IMR-90 (cell line): ENCODE results near the gene PYGB. TPM values are rescaled to one million over a fixed set of nuclear protein-coding genes. Genes with fewer than 3 reads are reported as not detected.

Experiments used
- ATAC-seq: fragments of 200-7000 bp; cut with Tn5 transposase; 2 replicates; pipeline ENCODE4 v1.9.1; 2020; ENCODE audit warnings: low read depth, mild to moderate bottlenecking, moderate library complexity
- BruUV-seq: library from RNA; stranded (reverse); fragments of 400-500 nt; replicated peaks from 2 replicates; lab custom pipeline; 2021; lab: Mats Ljungman, UMichigan
- CTCF ChIA-PET: fragments of 300-600 bp; formaldehyde crosslinking; extraction: SDS; loops from one replicate; lab custom pipeline; 2021; ENCODE audit warnings: antibody characterized with exemption; lab: Yijun Ruan, JAX
- POLR2A ChIA-PET: fragments of 300-600 bp; sonication (Branson Sonifier 250); formaldehyde crosslinking; loops from one replicate; lab custom pipeline; 2022; ENCODE audit warnings: antibody characterized with exemption; ENCODE audit not compliant: unreplicated experiment; lab: Charles Lee
- DNase-seq: peaks from one replicate; pipeline ENCODE4 v3.0.0; 2013
- H2AFZ ChIP-seq: replicated peaks from 2 replicates; pipeline ENCODE3; 2013; ENCODE audit warnings: low read length, mild to moderate bottlenecking; ENCODE audit not compliant: poor library complexity
- H2AK5ac ChIP-seq: 2 replicates; pipeline ENCODE4 v1.6.1; 2013; ENCODE audit warnings: low read depth, low read length, inconsistent platforms
- H2AK9ac ChIP-seq: replicated peaks from 2 replicates; pipeline ENCODE3; 2013; ENCODE audit warnings: mild to moderate bottlenecking, low read depth, low read length, moderate library complexity; ENCODE audit not compliant: poor library complexity
- H2BK120ac ChIP-seq: 2 replicates; pipeline ENCODE4 v1.6.1; 2013; ENCODE audit warnings: low read depth, low read length, inconsistent platforms
- H2BK15ac ChIP-seq: 3 replicates; pipeline ENCODE4 v1.6.1; 2013; ENCODE audit warnings: low read depth, low read length, inconsistent platforms
- H2BK20ac ChIP-seq: 2 replicates; pipeline ENCODE4 v1.6.1; 2013; ENCODE audit warnings: low read depth, mild to moderate bottlenecking, inconsistent platforms, low read length, moderate library complexity
- H2BK5ac ChIP-seq: 2 replicates; pipeline ENCODE4 v1.6.1; 2013; ENCODE audit warnings: mild to moderate bottlenecking, low read depth, low read length, inconsistent platforms; ENCODE audit not compliant: poor library complexity, severe bottlenecking
- H3K14ac ChIP-seq: replicated peaks from 2 replicates; pipeline ENCODE4 v1.6.1; 2013; ENCODE audit warnings: low read depth, low read length, inconsistent platforms
- H3K18ac ChIP-seq: 2 replicates; pipeline ENCODE4 v1.6.1; 2013; ENCODE audit warnings: low read depth, low read length, control low read depth
- H3K23ac ChIP-seq: 2 replicates; pipeline ENCODE4 v1.6.1; 2013; ENCODE audit warnings: low read depth, low read length, inconsistent platforms
- H3K27ac ChIP-seq: 2 replicates; pipeline ENCODE4 v1.5.1; 2013; ENCODE audit warnings: mild to moderate bottlenecking, control low read depth, low read length; ENCODE audit not compliant: insufficient read depth
- H3K27me3 ChIP-seq: 2 replicates; pipeline ENCODE4 v1.6.1; 2013; ENCODE audit warnings: low read length; ENCODE audit not compliant: control insufficient read depth, insufficient read depth
- H3K36me3 ChIP-seq: 2 replicates; pipeline ENCODE4 v1.6.1; 2013; ENCODE audit warnings: low read length, mixed read lengths; ENCODE audit not compliant: control insufficient read depth, insufficient read depth
- H3K4ac ChIP-seq: 2 replicates; pipeline ENCODE4 v1.6.1; 2013; ENCODE audit warnings: low read depth, low read length, inconsistent platforms
- H3K4me1 ChIP-seq: 2 replicates; pipeline ENCODE4 v1.6.1; 2013; ENCODE audit warnings: low read length, mixed read lengths; ENCODE audit not compliant: control insufficient read depth, insufficient read depth
- H3K4me2 ChIP-seq: 2 replicates; pipeline ENCODE4 v1.6.1; 2013; ENCODE audit warnings: low read depth, mild to moderate bottlenecking, control low read depth, low read length, moderate library complexity
- H3K4me3 ChIP-seq: 2 replicates; pipeline ENCODE4 v1.5.1; 2013; ENCODE audit warnings: low read depth, mild to moderate bottlenecking, control low read depth, low read length, moderate library complexity; ENCODE audit not compliant: insufficient read depth
- H3K56ac ChIP-seq: 2 replicates; pipeline ENCODE4 v1.6.1; 2013; ENCODE audit warnings: low read length, inconsistent platforms; ENCODE audit not compliant: insufficient read depth; ENCODE audit errors: extremely low read depth
- H3K79me1 ChIP-seq, 2 experiments: 2 replicates each; pipeline ENCODE4 v1.6.1; 2013; ENCODE audit warnings: low read length in 2 of 2, inconsistent platforms in 1 of 2, low read depth in 1 of 2
- H3K9ac ChIP-seq: 2 replicates; pipeline ENCODE4 v1.6.1; 2013; ENCODE audit warnings: low read depth, low read length, control low read depth
- H3K9me1 ChIP-seq: 2 replicates; pipeline ENCODE4 v1.6.1; 2013; ENCODE audit warnings: low read length, inconsistent platforms; ENCODE audit not compliant: insufficient read depth
- H3K9me3 ChIP-seq: 2 replicates; pipeline ENCODE4 v1.6.1; 2013; ENCODE audit warnings: low read length; ENCODE audit not compliant: control insufficient read depth, insufficient read depth
- H4K20me1 ChIP-seq: 2 replicates; pipeline ENCODE4 v1.6.1; 2013; ENCODE audit warnings: low read length, inconsistent platforms; ENCODE audit not compliant: insufficient read depth
- H4K5ac ChIP-seq: 2 replicates; pipeline ENCODE4 v1.6.1; 2013; ENCODE audit warnings: mild to moderate bottlenecking, low read depth, low read length, control low read depth
- H4K8ac ChIP-seq, 2 experiments: 2 replicates each; pipeline ENCODE4 v1.6.1; 2013; ENCODE audit warnings: low read depth in 2 of 2, low read length in 2 of 2, control low read depth in 1 of 2, inconsistent platforms in 1 of 2
- H4K91ac ChIP-seq: 2 replicates; pipeline ENCODE4 v1.6.1; 2013; ENCODE audit warnings: low read depth, low read length, inconsistent platforms; ENCODE audit not compliant: insufficient read depth
- BHLHE40 ChIP-seq: fragments of 150-350 bp; IDR thresholded peaks from 2 replicates; pipeline ENCODE4 v1.6.1; 2016; ENCODE audit warnings: mild to moderate bottlenecking, low read depth, low read length
- CEBPB ChIP-seq: IDR thresholded peaks from 2 replicates; pipeline ENCODE4 v1.6.1; 2012; ENCODE audit warnings: low read depth, low read length, improper control_type of control experiment
- CHD1 ChIP-seq: IDR thresholded peaks from 2 replicates; pipeline ENCODE4 v1.6.1; 2012; ENCODE audit warnings: low read depth, low read length, improper control_type of control experiment
- ELK1 ChIP-seq: fragments of 150-350 bp; IDR thresholded peaks from 2 replicates; pipeline ENCODE4 v1.6.1; 2016; ENCODE audit warnings: low read depth, mild to moderate bottlenecking, low read length, moderate library complexity, borderline replicate concordance
- FOS ChIP-seq: fragments of 150-350 bp; IDR thresholded peaks from 2 replicates; pipeline ENCODE4 v1.6.1; 2016; ENCODE audit warnings: low read depth, low read length
- MAFK ChIP-seq: IDR thresholded peaks from 2 replicates; pipeline ENCODE4 v1.6.1; 2012; ENCODE audit warnings: low read depth, low read length, improper control_type of control experiment
- MAZ ChIP-seq: IDR thresholded peaks from 2 replicates; pipeline ENCODE4 v1.6.1; 2012; ENCODE audit warnings: low read depth, mild to moderate bottlenecking, low read length, improper control_type of control experiment, moderate library complexity, borderline replicate concordance
- MXI1 ChIP-seq: IDR thresholded peaks from 2 replicates; pipeline ENCODE4 v1.6.1; 2012; ENCODE audit warnings: low read depth, mild to moderate bottlenecking, low read length, moderate library complexity, borderline replicate concordance
- NFE2L2 ChIP-seq: fragments of 150-350 bp; IDR thresholded peaks from 2 replicates; pipeline ENCODE4 v1.6.1; 2016; ENCODE audit warnings: low read depth, mild to moderate bottlenecking, low read length
- POLR2A ChIP-seq: IDR thresholded peaks from 2 replicates; pipeline ENCODE4 v1.6.1; 2012; ENCODE audit warnings: mild to moderate bottlenecking, low read depth, low read length
- RCOR1 ChIP-seq: IDR thresholded peaks from 2 replicates; pipeline ENCODE4 v1.6.1; 2012; ENCODE audit warnings: mild to moderate bottlenecking, low read length, improper control_type of control experiment; ENCODE audit not compliant: insufficient replicate concordance
- RFX5 ChIP-seq: IDR thresholded peaks from 2 replicates; pipeline ENCODE4 v1.8.0; 2012; ENCODE audit warnings: low read depth, mild to moderate bottlenecking, low read length, moderate library complexity
- SMC3 ChIP-seq: fragments of 150-350 bp; IDR thresholded peaks from 2 replicates; pipeline ENCODE4 v1.6.1; 2016; ENCODE audit warnings: low read depth, mild to moderate bottlenecking, antibody characterized with exemption, low read length, moderate library complexity
- WGBS, 2 experiments: methylation state at CpG; one replicate each; pipeline versions ENCODE4 v1.1.5 to v1.1.7; 2013; ENCODE audit warnings: missing lambda C conversion rate in 2 of 2; ENCODE audit not compliant: insufficient read length in 1 of 2; ENCODE audit errors: extremely low coverage in 2 of 2; 5-methylcytosine and 5-hydroxymethylcytosine counted together
- dilution Hi-C: fragments of 300-500 bp; cut with HindIII; formaldehyde crosslinking; loops from one replicate; pipeline ENCODE4 v1.14.3; 2018; ENCODE audit warnings: low sequenced_read_pairs; ENCODE audit not compliant: unreplicated experiment
- in situ Hi-C: fragments of 300-500 bp; cut with MboI; formaldehyde crosslinking; loops from 3 replicates; pipeline ENCODE4 v1.14.3; 2019; ENCODE audit warnings: low sequenced_read_pairs, inconsistent platforms, mixed read lengths
- intact Hi-C: fragments of 100-400 bp; cut with micrococcal nuclease; formaldehyde crosslinking; loops from 2 replicates; pipeline ENCODE4 v1.10.0; 2022
- polyA plus RNA-seq, 3 experiments: library from polyadenylated mRNA; depleted of rRNA; stranded (reverse); fragments of >200 nt; gene quantifications; 2 replicates each; pipeline ENCODE4 v1.2.3, GENCODE V29; 2012; ENCODE audit warnings: low replicate concordance in 1 of 3
- total RNA-seq: library from RNA; depleted of rRNA; stranded (reverse); fragments of >200 nt; gene quantifications from 2 replicates; pipeline ENCODE4 v1.2.3, GENCODE V29; 2012
- TF ChIP-seq, protein P1 (sequence below): fragments of 150-350 bp; IDR thresholded peaks from 2 replicates; pipeline ENCODE4 v1.6.1; 2017; ENCODE audit warnings: mild to moderate bottlenecking, antibody characterized with exemption, low read length, low read depth
- TF ChIP-seq, protein P2 (sequence below): conservative IDR thresholded peaks from 2 replicates; pipeline ENCODE4 v1.5.1; 2012; ENCODE audit warnings: mild to moderate bottlenecking, low read depth, low read length, improper control_type of control experiment

Gene PYGB
- total and polyA plus RNA-seq, 2 of the 4 experiments (the other 2 are of a cell fraction) = 72.4 to 83.1 TPM

DNA sequence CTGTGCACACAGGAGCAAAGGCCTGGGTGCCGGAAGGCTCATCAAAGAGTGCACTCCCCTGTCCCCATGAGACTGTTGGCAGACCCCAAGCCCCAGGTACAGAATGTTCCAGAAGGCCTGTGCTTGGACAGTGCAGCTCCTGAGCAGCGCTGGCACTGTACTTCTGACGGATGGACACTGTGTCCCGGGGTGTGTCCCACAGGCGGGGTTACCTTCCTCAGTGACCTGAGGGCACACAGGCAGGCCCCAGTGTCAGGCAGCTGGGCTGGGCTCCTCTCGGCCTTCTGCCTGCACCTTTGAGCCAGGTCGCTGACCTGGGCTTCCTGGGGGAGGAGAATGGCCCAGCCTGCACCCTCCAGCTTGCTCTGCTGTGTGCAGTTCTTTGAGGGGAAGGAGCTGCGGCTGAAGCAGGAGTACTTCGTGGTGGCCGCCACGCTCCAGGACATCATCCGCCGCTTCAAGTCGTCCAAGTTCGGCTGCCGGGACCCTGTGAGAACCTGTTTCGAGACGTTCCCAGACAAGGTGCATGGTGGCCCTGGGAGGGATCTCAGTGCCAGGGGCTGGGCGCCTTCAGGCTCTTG is 30.1 kb downstream of the PYGB start:
- H3K56ac ChIP-seq = no peak overlapping the region
- POLR2A ChIA-PET = no interaction called here
- H2AFZ ChIP-seq = no peak overlapping the region
- intact Hi-C loops = no loop called here
- TF ChIP-seq POLR2A (no peak), RCOR1 (no peak), MAFK (no peak), BHLHE40 (no peak), CEBPB (no peak), CHD1 (no peak), MAZ (no peak), MXI1 (no peak), NFE2L2 (no peak), FOS (no peak), RFX5 (no peak), ELK1 (no peak), SMC3 (no peak)
- TF ChIP-seq, protein P1, sequence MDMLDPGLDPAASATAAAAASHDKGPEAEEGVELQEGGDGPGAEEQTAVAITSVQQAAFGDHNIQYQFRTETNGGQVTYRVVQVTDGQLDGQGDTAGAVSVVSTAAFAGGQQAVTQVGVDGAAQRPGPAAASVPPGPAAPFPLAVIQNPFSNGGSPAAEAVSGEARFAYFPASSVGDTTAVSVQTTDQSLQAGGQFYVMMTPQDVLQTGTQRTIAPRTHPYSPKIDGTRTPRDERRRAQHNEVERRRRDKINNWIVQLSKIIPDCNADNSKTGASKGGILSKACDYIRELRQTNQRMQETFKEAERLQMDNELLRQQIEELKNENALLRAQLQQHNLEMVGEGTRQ = no peak
- TF ChIP-seq, protein P2, sequence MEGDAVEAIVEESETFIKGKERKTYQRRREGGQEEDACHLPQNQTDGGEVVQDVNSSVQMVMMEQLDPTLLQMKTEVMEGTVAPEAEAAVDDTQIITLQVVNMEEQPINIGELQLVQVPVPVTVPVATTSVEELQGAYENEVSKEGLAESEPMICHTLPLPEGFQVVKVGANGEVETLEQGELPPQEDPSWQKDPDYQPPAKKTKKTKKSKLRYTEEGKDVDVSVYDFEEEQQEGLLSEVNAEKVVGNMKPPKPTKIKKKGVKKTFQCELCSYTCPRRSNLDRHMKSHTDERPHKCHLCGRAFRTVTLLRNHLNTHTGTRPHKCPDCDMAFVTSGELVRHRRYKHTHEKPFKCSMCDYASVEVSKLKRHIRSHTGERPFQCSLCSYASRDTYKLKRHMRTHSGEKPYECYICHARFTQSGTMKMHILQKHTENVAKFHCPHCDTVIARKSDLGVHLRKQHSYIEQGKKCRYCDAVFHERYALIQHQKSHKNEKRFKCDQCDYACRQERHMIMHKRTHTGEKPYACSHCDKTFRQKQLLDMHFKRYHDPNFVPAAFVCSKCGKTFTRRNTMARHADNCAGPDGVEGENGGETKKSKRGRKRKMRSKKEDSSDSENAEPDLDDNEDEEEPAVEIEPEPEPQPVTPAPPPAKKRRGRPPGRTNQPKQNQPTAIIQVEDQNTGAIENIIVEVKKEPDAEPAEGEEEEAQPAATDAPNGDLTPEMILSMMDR = no peak
- no peak for DNase-seq
- no peak overlapping the region for H3K23ac ChIP-seq
- BruUV-seq = no TSS peak
- no peak overlapping the region for H3K4me2 ChIP-seq
- WGBS, 2 experiments = 100% methylated on average over 5 of the region's 19 CpGs; no CpG with 5 or more reads in 1 of the 2 experiments
- in situ Hi-C loops = no loop called here
- ATAC-seq = no peak
- no peak overlapping the region for H4K8ac ChIP-seq
- H3K36me3 ChIP-seq = peaks cover 79% of the 10 kb centered on the region
- H3K18ac ChIP-seq = no peak overlapping the region
- H2BK20ac ChIP-seq = no peak overlapping the region
- no peak overlapping the region for H2BK15ac ChIP-seq
- H4K91ac ChIP-seq = no peak overlapping the region
- H3K4me3 ChIP-seq = no peak overlapping the region
- H3K27me3 ChIP-seq = no peaks in the 10 kb centered on the region
- no peaks in the 10 kb centered on the region for H3K9me3 ChIP-seq
- no peak overlapping the region for H3K9ac ChIP-seq
- H3K27ac ChIP-seq = no peak overlapping the region
- H4K20me1 ChIP-seq = peaks cover 3% of the 10 kb centered on the region; the same call in 1 of the 2 replicates
- CTCF ChIA-PET = no interaction called here
- peaks cover 0 to 9% of the 10 kb centered on the region in 2 experiments; a peak in 2 of 4 replicates for H3K79me1 ChIP-seq
- dilution Hi-C loops = no loop called here
- no peaks in the 10 kb centered on the region for H3K4me1 ChIP-seq
- no peak overlapping the region for H4K5ac ChIP-seq
- H3K9me1 ChIP-seq = peaks cover 3% of the 10 kb centered on the region; the same call in 1 of the 2 replicates
- H3K4ac ChIP-seq = no peak overlapping the region
- H2AK9ac ChIP-seq = no peak overlapping the region
- H3K14ac ChIP-seq = no peak overlapping the region
- no peak overlapping the region for H2AK5ac ChIP-seq
- no peak overlapping the region for H2BK5ac ChIP-seq
- H2BK120ac ChIP-seq = no peak overlapping the region
